RWPE1 (cell line): ENCODE data around the gene NTM.

Experiments used
- CTCF ChIA-PET: fragments of 350-600 bp; sonication (Branson Sonifier 250); formaldehyde crosslinking; extraction: SDS; loops from one replicate; lab custom pipeline; 2021; lab: Yijun Ruan, JAX
- POLR2A ChIA-PET: fragments of 400-600 bp; formaldehyde crosslinking; extraction: SDS; loops from one replicate; lab custom pipeline; 2020; ENCODE audit warnings: antibody characterized with exemption; ENCODE audit not compliant: low non-redundant PET; lab: Yijun Ruan, JAX
- DNase-seq: peaks from one replicate; pipeline ENCODE4 v3.0.0; 2012; ENCODE audit warnings: low spot score
- H3K27ac ChIP-seq: fragments of 450-650 bp; 2 replicates; pipeline ENCODE4 v1.5.1; 2017
- TF ChIP-seq, protein P1 (sequence below): fragments of 450-650 bp; conservative IDR thresholded peaks from 2 replicates; pipeline ENCODE4 v1.5.1; 2017; ENCODE audit warnings: low read depth, mild to moderate bottlenecking

NTM gene

DNA sequence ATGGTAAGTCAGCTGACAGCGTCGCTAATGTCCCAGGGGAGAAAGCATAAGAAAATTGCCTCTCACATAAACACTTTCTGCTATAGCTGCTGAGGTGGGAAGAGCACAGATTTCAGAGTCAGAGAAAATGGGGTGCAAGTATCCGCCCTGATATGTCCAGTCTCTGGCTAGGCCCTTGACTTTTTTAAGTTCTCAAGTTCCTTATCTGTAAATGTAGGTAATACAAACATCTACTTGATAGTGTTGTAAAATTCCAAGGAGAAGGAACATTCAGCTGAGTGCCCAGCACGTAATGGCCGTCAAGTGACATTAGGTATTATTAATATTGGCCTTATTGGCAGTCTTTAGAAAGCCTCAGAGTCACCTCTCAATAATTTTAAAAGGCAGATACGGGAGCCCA, 143.6 kb downstream of the NTM start:
- POLR2A ChIA-PET: no interaction called here

DNA sequence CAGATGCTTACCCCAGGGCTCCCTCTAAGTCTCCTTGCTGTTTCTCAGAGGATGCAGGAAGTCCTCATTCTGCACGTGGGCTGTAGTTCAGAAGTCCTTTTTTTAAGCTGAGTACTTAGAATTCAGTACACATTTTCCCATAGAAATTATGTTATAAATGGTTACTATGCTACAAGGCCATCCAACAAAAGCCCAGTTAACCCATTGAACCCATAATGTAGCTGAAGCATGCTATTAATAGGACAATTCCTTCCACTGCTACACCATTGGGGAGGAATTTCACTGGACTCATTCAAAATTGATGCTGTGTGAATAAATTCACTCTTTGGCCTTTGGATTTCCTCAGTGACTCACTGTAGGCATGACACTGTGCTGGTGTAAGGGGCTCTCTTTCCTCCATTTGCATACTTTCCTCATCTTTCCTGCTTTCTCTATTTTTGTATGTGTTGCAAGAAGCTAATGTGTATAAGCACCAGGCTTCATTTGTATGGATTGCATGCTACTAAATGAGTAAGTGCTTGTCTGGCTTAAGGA, 148.0 kb downstream of the NTM start:
- TF ChIP-seq, protein P1, sequence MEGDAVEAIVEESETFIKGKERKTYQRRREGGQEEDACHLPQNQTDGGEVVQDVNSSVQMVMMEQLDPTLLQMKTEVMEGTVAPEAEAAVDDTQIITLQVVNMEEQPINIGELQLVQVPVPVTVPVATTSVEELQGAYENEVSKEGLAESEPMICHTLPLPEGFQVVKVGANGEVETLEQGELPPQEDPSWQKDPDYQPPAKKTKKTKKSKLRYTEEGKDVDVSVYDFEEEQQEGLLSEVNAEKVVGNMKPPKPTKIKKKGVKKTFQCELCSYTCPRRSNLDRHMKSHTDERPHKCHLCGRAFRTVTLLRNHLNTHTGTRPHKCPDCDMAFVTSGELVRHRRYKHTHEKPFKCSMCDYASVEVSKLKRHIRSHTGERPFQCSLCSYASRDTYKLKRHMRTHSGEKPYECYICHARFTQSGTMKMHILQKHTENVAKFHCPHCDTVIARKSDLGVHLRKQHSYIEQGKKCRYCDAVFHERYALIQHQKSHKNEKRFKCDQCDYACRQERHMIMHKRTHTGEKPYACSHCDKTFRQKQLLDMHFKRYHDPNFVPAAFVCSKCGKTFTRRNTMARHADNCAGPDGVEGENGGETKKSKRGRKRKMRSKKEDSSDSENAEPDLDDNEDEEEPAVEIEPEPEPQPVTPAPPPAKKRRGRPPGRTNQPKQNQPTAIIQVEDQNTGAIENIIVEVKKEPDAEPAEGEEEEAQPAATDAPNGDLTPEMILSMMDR: no peak
- DNase-seq: no peak
- no peak overlapping the region for H3K27ac ChIP-seq
- CTCF ChIA-PET: interaction anchor here (0.6 kb wide), 1 partner anchor 20 kb away, joined by 3 read pairs; no protein-coding TSS in a partner anchor
- POLR2A ChIA-PET: no interaction called here

More for the DNA sequence above, 143.6 kb downstream of the NTM start:
- DNase-seq: no peak
- CTCF ChIA-PET: interaction anchor here (0.6 kb wide), 1 partner anchor 106 kb away, joined by 3 read pairs; no protein-coding TSS in a partner anchor
- H3K27ac ChIP-seq: no peak overlapping the region
- TF ChIP-seq, protein P1: no peak

GRCh38 chr11:131522851-131523250, 152.4 kb downstream of the NTM start:
- TF ChIP-seq, protein P1: no peak
- H3K27ac ChIP-seq: no peak overlapping the region
- DNase-seq: no peak
- POLR2A ChIA-PET: no interaction called here
- CTCF ChIA-PET: interaction anchor here (0.5 kb wide), 1 partner anchor 38 kb away, joined by 3 read pairs; no protein-coding TSS in a partner anchor

GRCh38 chr11:131530407-131530806, 160.0 kb downstream of the NTM start:
- H3K27ac ChIP-seq: no peak overlapping the region
- DNase-seq: no peak
- TF ChIP-seq, protein P1: no peak
- ChIA-PET POLR2A (interaction anchor here (0.6 kb wide), 1 partner anchor 113 kb away, joined by 3 read pairs; no protein-coding TSS in a partner anchor), CTCF (interaction anchor here (0.6 kb wide), 1 partner anchor 48 kb away, joined by 8 read pairs; no protein-coding TSS in a partner anchor)

- TF ChIP-seq, protein P1: no peak
- POLR2A ChIA-PET: no interaction called here
- no peak for DNase-seq
- CTCF ChIA-PET: no interaction called here
- H3K27ac ChIP-seq: no peak overlapping the region
These were observed 162.7 kb downstream of the NTM start for GRCh38 chr11:131533149-131533548.

DNA sequence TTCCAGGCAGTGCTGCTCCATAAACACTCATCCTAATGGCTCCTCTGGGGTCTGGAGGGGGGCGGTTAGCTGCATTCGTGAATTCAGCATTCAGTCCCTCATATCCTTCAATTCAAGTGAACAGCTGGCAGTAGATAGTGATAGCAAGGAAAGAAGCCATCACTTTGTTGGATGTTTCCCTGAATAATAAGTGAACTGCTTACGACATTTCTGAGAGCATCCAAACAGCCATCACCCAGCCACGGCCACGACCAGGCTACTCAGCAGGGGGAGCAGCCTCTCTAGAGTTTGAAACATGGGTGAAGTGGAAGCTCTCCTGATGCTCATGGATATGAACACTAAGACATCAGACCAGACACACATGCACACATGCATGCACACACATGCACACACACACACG, 163.6 kb downstream of the NTM start:
- no peak for DNase-seq
- ChIA-PET CTCF (no interaction called here), POLR2A (no interaction called here)
- TF ChIP-seq, protein P1: no peak
- no peak overlapping the region for H3K27ac ChIP-seq
